Measurements from ENCODE around the gene ZSWIM4.
"Not testable (repeated sequence)": the region's sequence is repeated elsewhere in the genome, so short reads cannot be mapped to it uniquely, and the experiment has no call there.

Gene ZSWIM4

DNA sequence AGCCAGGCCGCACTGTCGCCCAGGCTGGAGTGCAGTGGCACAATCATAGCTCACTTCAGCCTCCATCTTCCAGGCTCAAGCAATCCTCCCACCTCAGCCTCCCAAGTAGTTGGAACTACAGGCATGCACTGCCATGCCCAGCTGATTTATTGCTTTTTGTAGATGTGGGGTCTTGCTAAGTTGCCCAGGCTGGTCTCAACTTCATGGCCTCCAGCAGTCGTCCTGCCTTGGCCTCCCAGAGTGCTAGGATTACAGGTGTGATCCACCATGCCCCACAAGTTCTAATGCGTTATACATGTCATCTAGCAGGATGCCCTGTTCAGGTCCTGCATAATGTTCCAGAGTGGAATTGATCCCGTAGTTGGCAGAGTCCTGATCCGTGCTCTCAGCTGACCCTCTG lies 16.4 kb upstream of the ZSWIM4 start:
- no peak for DNase-seq

DNA sequence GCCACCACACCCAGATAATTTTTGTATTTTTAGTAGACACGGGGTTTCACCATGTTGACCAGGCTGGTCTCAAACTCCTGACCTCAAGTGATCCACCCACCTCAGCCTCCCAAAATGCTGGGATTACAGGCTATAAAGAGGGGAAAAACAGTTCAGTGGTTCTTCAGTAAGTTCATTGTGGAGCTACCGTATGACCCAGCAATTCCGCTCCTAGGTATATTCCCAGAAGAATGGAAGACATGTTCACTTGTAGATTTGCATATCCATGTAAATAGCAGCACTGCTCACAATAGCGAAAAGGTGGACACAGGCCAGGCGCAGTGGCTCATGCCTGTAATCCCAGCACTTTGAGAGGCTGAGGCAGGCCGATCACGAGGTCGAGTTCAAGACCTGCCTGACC lies 15.4 kb upstream of the ZSWIM4 start:
- not testable (repeated sequence) for DNase-seq

GRCh38 chr19:13781547-13781946 lies 13.7 kb upstream of the ZSWIM4 start:
- no peak for DNase-seq

GRCh38 chr19:13782537-13782936 lies 12.7 kb upstream of the ZSWIM4 start:
- DNase-seq: no peak

- no peak for DNase-seq
These were observed 11.4 kb upstream of the ZSWIM4 start for GRCh38 chr19:13783565-13784500.

GRCh38 chr19:13784731-13785452 lies 10.4 kb upstream of the ZSWIM4 start:
- DNase-seq: peak; percentile 63

GRCh38 chr19:13788991-13789390 lies 6.3 kb upstream of the ZSWIM4 start:
- no peak for DNase-seq

- no peak for DNase-seq
These were observed 4.9 kb upstream of the ZSWIM4 start for GRCh38 chr19:13790354-13790753.

- not testable (repeated sequence) for DNase-seq
These were observed 1.9 kb upstream of the ZSWIM4 start for GRCh38 chr19:13793317-13793716.

GRCh38 chr19:13794398-13794756 lies 866 bp upstream of the ZSWIM4 start:
- no peak for DNase-seq

DNA sequence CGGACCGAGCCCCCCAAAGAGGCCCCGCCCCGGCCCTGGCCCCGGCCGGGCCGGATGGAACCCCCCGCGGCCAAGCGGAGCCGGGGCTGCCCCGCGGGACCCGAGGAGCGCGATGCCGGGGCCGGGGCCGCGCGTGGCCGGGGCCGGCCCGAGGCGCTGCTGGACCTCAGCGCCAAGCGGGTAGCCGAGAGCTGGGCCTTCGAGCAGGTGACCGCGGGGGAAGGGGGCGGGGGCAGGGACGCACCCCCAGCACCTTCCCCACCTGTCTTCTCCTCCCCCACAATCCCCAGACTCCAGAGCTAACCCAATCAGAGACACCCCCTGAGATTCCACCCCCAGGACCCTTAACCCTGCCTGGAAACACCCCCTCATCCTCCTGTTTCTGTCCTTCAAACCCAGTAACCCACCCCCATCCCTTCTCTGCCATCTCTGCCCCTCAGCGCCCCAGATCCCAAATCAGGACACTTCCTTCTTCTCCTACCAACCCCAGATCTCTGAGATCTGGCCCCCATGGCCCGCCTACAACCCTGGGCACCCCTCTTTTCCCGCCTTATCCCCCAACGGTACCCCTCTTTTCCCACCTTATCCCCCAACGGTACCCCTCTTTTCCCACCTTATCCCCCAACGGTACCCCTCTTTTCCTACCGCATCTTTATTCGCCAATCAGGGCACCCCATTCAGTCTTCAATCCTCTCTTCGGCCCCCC lies 505 bp downstream of the ZSWIM4 start:
- DNase-seq: no peak

DNA sequence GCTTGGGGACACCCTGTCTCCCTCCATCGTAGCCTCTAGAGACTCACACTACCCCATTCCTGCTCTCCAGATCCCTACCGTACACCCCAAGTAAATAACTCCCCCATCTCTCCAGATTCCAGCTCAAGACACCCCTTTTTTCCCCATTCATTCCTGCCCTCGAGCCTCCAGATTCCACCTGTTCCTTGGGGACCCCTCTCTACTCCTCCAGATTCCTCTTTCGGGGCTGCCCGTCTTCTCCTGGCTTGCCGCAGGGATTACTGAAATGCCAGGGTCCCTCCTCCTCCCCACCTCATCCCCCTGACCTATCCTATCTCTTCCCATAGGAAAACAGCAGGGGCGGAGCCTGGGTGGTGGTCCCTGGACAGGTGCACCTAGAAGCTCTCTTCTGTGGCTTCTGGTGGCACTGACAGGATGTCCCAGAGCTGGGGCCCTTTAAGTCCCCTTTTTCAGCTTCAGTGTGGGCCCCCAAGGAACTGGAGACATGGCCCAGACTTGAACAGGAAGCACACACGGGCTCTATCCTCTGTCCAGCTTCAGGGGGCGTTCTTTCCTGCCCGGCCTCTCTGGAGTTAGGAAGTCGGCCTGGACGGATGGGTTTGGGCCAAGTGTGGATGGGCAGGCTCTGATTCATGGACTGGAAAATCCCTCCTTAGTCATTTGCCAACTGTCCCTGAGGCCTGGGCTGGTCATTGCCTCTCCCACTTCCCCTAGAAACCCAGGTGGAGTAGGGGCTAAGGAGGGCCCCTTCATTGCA lies 1.2 kb downstream of the ZSWIM4 start:
- no peak for DNase-seq

DNA sequence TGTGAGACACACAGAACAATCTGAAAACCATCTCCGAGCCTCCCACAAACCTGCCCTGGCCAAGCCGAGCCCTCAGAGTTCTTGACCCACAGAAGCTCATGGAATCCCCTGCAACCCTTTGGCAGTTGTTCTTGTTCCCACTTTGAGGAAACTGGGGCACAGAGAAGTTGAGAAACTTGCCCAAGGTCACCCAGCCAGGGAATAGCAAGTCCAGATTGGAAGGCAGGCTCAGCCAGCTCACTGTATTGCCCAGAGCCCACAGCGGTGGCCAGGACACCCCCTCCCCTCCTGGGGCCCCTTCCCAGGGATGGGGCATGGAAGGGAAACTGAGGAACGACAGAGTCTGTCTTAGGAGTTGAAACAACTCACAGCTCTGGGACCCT lies 1.8 kb downstream of the ZSWIM4 start:
- no peak for DNase-seq

- no peak for DNase-seq
These were observed 2.6 kb downstream of the ZSWIM4 start for GRCh38 chr19:13797870-13798269.

DNA sequence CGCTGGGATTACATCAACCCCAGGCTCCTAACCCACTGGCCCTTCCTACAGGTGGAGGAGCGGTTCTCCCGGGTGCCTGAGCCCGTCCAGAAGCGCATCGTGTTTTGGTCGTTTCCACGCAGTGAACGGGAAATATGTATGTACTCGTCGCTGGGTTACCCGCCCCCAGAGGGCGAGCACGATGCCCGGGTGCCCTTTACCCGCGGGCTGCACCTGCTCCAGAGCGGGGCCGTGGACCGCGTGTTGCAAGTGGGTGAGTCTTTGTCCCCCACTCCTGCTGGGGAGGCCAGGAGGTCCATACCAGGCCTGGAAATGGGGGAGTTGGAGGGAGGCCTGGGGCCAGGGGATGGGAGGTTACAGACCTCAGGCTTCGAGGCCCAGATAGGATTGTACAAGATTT lies 4.4 kb downstream of the ZSWIM4 start:
- DNase-seq: no peak

GRCh38 chr19:13803038-13803437 lies 7.8 kb downstream of the ZSWIM4 start:
- DNase-seq: no peak

DNA sequence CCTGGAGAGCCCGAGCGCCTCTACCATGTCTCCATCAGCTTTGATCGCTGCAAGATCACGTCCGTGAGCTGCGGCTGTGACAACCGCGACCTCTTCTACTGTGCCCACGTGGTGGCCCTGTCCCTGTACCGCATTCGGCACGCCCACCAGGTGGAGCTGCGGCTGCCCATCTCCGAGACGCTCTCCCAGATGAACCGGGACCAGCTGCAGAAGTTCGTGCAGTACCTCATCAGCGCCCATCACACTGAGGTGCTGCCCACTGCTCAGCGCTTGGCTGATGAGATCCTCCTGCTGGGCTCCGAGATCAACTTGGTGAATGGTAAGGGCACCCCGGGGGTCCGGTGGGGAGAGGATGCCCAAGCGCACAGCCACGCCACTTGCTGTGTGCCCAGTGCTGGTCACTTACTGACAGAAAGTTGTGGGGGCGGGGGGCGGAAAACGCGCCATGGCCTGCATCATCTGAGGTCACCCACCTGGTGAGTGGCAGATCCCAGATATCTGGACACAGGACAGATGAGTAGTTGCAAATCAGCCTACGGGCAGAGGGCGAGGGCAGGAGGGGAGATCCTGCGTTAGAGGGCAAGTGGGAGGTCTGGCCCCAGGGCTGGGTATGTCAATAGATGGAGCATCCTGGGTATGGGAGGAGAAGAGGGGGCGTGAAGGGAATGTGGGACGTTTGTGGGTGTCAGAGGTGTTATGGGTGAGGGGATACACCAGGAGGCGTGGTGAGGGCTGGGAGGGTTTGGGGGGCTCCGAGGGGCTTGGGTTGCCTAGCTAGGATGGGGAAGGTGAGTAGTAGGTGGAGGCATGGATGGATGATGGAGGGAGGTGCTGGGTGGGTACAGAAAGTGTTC lies 9.8 kb downstream of the ZSWIM4 start:
- no peak for DNase-seq

- no peak for DNase-seq
These were observed 11.5 kb downstream of the ZSWIM4 start for GRCh38 chr19:13806728-13807127.

DNA sequence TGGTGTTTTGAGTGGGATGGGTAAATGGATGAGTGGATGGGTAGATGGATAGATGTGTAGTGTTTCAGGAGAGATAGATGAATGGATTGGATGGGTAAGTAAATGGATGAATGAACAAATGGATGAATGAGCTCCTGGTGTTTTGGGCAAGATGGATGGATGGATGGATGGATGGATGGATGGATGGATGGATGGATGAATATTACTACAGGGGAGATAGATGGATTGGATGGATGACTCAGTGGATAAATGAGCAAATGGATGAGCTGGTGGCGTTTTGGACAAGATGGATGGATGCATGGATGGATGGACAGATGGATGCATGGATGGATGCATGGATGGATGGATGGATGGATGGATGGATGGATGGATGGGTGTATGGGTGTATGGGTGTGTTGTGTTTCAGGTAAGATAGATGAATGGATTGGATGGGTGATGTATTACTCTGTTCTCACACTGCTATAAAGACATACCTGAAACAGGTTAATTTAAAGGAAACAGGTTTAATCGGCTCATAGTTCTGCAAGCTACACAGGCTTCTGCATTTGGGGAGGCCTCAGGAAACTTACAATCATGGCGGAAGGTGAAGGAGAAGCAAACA lies 12.3 kb downstream of the ZSWIM4 start:
- no peak for DNase-seq

DNA sequence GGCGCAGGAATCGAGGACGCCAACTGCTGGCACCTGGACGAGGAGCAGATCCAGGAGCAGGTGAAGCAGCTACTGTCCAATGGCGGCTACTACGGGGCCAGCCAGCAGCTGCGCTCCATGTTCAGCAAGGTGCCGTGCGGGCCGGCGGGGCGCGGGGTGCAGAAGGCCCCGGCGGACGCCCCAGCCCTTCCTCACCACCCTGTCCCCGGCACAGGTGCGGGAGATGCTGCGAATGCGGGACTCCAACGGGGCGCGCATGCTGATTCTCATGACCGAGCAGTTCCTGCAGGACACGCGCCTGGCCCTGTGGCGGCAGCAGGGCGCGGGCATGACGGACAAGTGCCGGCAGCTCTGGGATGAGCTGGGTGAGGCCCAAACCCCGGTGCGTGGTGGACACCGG lies 13.6 kb downstream of the ZSWIM4 start:
- no peak for DNase-seq

DNA sequence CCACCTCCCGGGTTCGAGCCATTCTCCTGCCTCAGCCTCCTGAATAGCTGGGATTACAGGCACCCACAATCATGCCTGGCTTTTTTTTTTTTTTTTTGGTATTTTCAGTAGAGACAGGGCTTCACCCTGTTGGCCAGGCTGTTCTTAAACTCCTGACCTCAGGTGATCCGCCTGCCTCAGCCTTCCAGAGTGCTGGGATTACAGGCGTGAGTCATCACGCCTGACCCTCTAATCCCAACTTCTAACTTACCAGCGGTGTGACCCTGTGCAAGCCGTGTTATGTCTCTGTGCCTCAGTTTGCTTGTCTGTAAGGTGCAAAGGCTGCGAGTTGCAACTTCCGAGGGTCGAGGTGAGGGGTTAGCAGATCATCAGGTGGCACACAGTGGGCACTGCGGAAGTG lies 17.3 kb downstream of the ZSWIM4 start:
- no peak for DNase-seq
